ENCODE results near the gene NRIP2. TPM values are rescaled to one million over a fixed set of nuclear protein-coding genes. Genes with fewer than 3 reads are reported as not detected.
A peak's percentile ranks its signal among the peaks of the same experiment; 100 is the strongest.

The NRIP2 gene
- total RNA-seq, 4 donors from 2014 or later: 0.46 to 4.9 (median 0.93) TPM

DNA sequence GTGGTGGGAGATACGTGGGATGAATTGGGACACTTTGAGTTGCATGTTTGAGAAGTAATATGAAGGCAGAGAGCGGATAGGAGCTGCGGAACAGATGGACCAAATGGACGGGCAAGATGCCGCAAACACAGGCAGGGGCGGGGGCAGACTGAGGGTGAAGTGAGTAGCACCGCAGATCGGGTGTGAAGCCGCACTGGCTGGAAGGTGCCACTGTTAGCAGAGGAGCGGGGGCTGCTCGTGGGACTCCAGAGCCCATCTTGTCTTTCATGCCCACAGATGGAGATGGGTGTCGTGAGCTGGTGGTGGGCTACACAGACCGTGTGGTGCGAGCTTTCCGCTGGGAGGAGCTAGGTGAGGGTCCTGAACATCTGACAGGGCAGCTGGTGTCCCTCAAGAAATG lies 15.0 kb downstream of the NRIP2 start:
- DNase-seq (ENCODE audit: low spot score) (no peak), ATAC-seq (ENCODE audit: low FRiP score) (no peak)
- TF ChIP-seq, protein P1, sequence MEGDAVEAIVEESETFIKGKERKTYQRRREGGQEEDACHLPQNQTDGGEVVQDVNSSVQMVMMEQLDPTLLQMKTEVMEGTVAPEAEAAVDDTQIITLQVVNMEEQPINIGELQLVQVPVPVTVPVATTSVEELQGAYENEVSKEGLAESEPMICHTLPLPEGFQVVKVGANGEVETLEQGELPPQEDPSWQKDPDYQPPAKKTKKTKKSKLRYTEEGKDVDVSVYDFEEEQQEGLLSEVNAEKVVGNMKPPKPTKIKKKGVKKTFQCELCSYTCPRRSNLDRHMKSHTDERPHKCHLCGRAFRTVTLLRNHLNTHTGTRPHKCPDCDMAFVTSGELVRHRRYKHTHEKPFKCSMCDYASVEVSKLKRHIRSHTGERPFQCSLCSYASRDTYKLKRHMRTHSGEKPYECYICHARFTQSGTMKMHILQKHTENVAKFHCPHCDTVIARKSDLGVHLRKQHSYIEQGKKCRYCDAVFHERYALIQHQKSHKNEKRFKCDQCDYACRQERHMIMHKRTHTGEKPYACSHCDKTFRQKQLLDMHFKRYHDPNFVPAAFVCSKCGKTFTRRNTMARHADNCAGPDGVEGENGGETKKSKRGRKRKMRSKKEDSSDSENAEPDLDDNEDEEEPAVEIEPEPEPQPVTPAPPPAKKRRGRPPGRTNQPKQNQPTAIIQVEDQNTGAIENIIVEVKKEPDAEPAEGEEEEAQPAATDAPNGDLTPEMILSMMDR (IDR thresholded peaks at IDR 0.05): no peak

DNA sequence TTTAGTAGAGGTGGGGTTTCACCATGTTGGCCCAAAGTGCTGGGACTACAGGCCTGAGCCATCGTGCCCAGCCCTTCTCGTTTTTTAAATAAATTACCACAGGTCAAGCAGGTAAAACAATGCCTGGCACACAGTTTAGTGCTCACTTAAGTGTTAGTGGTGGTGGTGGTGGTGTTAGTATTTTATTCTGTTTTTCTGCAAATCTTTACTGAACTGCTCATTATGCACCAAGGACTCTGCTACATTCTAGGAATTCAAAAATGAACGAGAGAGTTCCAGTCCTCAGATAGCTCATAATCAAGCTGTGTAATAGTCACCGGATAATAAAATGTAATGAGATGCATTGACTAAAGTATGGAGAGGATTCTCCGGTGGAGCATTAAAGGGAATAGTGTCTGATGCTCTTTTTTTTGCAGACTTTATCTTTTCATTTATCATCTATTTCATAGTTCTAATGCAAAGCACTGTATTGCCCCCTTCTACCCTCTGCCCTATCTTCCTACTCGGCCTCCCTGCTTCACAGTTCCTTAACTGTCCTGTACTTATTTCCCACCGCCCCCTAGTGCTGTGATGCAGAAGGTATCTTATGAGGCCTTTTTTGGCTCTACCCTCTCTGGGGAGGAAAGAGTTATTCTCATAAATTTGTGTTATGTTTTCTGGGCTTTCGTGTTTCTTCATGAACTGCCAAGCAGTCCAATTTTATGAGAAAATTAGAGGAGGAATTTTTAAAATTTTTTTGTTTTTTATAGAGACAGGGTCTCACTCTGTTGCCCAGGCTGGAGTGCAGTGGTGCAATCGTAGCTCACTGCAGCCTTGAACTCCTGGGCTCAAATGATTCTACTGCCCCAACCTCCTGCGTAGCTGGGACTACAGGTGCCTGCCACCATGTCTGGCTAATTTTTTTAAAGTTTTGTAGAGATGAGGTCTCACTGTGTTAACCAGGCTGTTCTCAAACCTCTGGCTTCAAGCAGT lies 21.3 kb downstream of the NRIP2 start:
- ATAC-seq (ENCODE audit: low FRiP score): peak; percentile 29
- no peak for DNase-seq (ENCODE audit: low spot score)
- TF ChIP-seq, protein P1 (IDR thresholded peaks at IDR 0.05): no peak

DNA sequence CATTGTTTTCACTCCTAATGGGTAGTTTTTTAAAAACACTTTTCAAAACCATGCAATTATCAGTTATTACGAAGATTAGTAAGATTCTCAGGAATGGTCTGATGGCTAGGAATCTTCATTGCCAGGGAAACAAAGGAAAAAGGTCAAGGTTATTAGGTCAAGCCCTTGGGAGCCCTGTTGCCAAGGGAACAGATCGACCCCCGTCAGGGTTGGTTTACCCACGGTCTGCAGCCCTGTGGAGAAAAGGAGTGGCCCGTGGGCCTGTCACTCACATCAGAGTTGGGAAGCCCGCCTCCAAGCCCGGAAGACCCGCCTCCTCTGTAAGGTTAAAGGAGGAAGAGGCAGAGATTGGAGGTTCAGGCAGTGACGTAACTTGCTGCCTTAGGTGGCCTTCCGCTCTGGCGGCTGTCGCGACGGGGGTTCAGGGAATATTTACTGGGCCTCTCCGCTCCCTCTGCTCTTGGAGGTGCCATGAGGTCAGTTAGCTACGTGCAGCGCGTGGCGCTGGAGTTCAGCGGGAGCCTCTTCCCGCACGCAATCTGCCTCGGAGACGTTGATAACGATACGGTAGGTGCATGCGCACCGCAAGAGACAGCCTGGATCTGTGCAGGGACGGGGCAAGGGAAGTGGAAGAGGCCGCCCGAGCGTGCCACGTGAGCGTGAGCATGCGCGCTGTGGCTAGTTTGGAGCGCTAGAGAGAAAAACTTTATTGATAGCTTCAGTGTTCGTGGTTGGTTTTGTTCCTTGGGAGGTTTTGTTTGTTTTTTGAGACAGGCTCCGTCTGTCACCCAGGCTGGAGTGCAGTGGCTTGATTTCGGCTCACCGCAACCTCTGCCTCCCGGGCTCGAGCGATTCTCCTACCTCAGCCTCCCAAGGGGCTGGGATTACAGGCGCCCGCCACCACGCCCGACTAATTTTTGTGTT lies 22.3 kb downstream of the NRIP2 start, which contains the start of gene ITFG2:
ITFG2 (plus strand) TSS at position 379 of the 924 bp plus-strand sequence; CDS start at position 472, 93 bp downstream.
- TF ChIP-seq, protein P1 (IDR thresholded peaks at IDR 0.05): no peak
- DNase-seq (ENCODE audit: low spot score) (peak; percentile 97), ATAC-seq (ENCODE audit: low FRiP score) (peak; percentile 100)

DNA sequence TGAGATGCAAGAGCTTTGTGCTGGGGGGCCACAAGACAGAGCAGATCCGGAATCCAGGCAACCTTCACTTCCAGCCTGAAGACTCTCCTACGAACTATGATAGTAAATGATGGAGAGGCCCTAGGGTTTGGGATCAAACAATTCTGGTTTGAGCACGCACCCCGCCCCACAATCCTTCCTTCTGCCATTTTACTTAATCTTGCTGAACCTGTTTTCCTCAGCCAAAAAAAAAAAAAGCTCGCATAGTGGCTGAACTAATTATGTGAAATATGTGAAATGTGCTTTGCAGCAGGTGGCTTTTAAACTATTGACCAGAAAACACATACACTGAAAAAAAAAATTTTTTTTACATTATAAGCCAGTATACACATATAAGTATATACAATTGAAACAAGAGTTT lies 23.0 kb downstream of the NRIP2 start:
- ATAC-seq (ENCODE audit: low FRiP score) (no peak), DNase-seq (ENCODE audit: low spot score) (no peak)
- TF ChIP-seq, protein P1 (IDR thresholded peaks at IDR 0.05): no peak

DNA sequence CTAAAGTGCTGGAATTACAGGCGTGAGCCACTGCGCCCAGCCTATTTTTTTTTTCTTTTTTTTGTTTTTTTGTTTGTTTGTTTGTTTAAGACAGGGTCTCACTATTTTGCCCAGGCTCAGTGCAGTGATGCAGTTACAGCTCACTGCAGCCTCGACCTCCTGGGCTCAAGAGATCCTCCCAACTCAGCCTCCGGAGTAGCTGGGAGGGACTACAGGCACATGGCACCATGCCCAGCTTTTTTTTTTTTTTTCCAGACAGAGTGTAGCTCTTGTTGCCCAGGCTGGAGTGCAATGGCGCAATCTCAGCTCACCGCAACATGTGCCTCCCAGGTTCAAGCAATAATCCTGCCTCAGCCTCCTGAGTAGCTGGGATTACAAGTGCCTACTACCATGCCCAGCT lies 28.1 kb downstream of the NRIP2 start:
- ATAC-seq (ENCODE audit: low FRiP score) (no peak), DNase-seq (ENCODE audit: low spot score) (no peak)
- TF ChIP-seq, protein P1 (IDR thresholded peaks at IDR 0.05): no peak

DNA sequence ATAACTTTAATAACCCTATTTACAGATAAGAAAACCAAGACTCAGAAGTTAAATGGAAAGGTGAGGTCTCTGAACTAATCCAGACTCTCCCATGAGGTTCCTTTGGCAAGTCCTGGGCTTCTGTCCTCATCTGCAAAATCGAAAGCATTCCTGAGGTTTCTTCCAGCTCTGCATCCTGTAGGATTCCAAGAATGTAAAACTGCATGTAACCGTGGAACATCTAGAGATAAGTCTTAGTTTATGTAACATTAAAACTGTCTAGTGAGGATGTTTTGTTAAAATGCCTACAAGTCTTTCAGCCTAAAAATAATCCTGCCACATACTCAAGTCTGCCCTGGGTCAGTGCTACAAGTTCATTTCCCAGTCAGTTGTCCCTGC lies 29.7 kb downstream of the NRIP2 start:
- DNase-seq (ENCODE audit: low spot score): no peak
- TF ChIP-seq, protein P1 (IDR thresholded peaks at IDR 0.05): no peak
- no peak for ATAC-seq (ENCODE audit: low FRiP score)
